ENCODE measurements around the gene ERBB4. TPM values are rescaled to one million over a fixed set of nuclear protein-coding genes. Genes with fewer than 3 reads are reported as not detected.

The ERBB4 gene
- total and polyA plus RNA-seq, 2 of the 8 experiments (the other 6 are each of a cell fraction or from before 2014, with no cell fraction given) = 0.34 to 1.3 TPM

DNA sequence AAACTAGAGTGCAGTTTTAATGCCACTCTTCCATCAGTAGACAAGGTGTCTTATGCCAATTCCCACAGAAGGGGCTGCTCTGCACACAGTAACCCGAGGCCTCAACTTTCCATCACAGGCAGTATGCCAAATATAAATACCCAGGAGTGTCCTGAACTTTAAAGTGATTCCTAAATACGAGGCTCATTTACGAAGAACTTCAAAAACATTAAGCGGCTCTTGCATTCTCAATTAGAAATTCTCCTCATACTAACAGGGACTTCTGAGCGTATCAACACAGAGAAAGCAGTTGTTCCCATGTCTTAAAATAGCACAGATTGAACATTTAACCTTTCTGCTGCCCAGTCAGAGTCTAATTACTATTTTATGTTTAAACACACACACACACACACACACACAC lies 638.6 kb downstream of the ERBB4 start (continued):
- TF ChIP-seq GTF2F1 (IDR thresholded peaks at IDR 0.05; ENCODE audit: borderline replicate concordance, low read depth, low read length) = no peak
